Tibial artery (tissue), 4 donors: ENCODE results near the gene KMT2D.

Experiments used
- DNase-seq, 2 donors: peaks; one replicate each; pipeline ENCODE4 v3.0.0-alpha.2; 2019
- H3K27ac ChIP-seq, 2 donors: fragments of 200-600 bp; sonication (generic) in 1 of 2; 1 replicate in 1 of 2; 2 replicates in 1 of 2; pipeline ENCODE4 v1.5.1; 2018 to 2019; ENCODE audit warnings: mild to moderate bottlenecking in 1 of 2
- H3K27me3 ChIP-seq, 2 donors: fragments of 200-600 bp; sonication (generic) in 1 of 2; one replicate each; pipeline versions ENCODE4 v1.5.1 to v1.6.0; 2016 to 2019
- H3K36me3 ChIP-seq, 3 donors: fragments of 200-600 bp; sonication (generic) in 2 of 3; one replicate each; pipeline ENCODE4 v1.5.1; 2016 to 2019; ENCODE audit warnings: mild to moderate bottlenecking in 2 of 3
- H3K4me1 ChIP-seq, 4 donors: fragments of 200-600 bp; sonication (generic) in 2 of 4; 1 replicate in 3 of 4; 2 replicates in 1 of 4; pipeline ENCODE4 v1.5.1; 2016 to 2019
- H3K4me3 ChIP-seq, 2 donors: fragments of 200-600 bp; sonication (generic) in 1 of 2; 1 replicate in 1 of 2; 2 replicates in 1 of 2; pipeline ENCODE4 v1.5.1; 2018 to 2019; ENCODE audit warnings: mild to moderate bottlenecking in 2 of 2
- H3K9me3 ChIP-seq, 3 donors: fragments of 200-600 bp; sonication (generic) in 1 of 3; one replicate each; pipeline ENCODE4 v1.5.1; 2016 to 2019
- intact Hi-C: fragments of 100-400 bp; cut with DNase I; formaldehyde crosslinking; loops from one replicate; pipeline ENCODE4 v1.15.0; 2023; ENCODE audit warnings: low total_unique reads
- TF ChIP-seq, protein P1 (sequence below), 2 experiments: fragments of 200-600 bp in 1 of 2; fragments of 450-650 bp in 1 of 2; IDR thresholded peaks; one replicate each; pipeline ENCODE4 v1.5.1; 2017 to 2019; ENCODE audit warnings: antibody characterized with exemption in 2 of 2, mild to moderate bottlenecking in 1 of 2, moderate library complexity in 1 of 2

The KMT2D gene

GRCh38 chr12:49033611-49034285, 26.8 kb downstream of the KMT2D start:
- Histone ChIP-seq H3K9me3 (no peaks in the 10 kb centered on the region), H3K4me3 (no peak overlapping the region), H3K27me3 (no peaks in the 10 kb centered on the region), H3K4me1 (no peaks in the 10 kb centered on the region), H3K27ac (no peak overlapping the region), H3K36me3 (peaks cover 49 to 94% (median 83%) of the 10 kb centered on the region in 3 donors)
- no peak for DNase-seq
- intact Hi-C loops: no loop called here
- TF ChIP-seq, protein P1, sequence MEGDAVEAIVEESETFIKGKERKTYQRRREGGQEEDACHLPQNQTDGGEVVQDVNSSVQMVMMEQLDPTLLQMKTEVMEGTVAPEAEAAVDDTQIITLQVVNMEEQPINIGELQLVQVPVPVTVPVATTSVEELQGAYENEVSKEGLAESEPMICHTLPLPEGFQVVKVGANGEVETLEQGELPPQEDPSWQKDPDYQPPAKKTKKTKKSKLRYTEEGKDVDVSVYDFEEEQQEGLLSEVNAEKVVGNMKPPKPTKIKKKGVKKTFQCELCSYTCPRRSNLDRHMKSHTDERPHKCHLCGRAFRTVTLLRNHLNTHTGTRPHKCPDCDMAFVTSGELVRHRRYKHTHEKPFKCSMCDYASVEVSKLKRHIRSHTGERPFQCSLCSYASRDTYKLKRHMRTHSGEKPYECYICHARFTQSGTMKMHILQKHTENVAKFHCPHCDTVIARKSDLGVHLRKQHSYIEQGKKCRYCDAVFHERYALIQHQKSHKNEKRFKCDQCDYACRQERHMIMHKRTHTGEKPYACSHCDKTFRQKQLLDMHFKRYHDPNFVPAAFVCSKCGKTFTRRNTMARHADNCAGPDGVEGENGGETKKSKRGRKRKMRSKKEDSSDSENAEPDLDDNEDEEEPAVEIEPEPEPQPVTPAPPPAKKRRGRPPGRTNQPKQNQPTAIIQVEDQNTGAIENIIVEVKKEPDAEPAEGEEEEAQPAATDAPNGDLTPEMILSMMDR (IDR thresholded peaks at IDR 0.05): no peak

DNA sequence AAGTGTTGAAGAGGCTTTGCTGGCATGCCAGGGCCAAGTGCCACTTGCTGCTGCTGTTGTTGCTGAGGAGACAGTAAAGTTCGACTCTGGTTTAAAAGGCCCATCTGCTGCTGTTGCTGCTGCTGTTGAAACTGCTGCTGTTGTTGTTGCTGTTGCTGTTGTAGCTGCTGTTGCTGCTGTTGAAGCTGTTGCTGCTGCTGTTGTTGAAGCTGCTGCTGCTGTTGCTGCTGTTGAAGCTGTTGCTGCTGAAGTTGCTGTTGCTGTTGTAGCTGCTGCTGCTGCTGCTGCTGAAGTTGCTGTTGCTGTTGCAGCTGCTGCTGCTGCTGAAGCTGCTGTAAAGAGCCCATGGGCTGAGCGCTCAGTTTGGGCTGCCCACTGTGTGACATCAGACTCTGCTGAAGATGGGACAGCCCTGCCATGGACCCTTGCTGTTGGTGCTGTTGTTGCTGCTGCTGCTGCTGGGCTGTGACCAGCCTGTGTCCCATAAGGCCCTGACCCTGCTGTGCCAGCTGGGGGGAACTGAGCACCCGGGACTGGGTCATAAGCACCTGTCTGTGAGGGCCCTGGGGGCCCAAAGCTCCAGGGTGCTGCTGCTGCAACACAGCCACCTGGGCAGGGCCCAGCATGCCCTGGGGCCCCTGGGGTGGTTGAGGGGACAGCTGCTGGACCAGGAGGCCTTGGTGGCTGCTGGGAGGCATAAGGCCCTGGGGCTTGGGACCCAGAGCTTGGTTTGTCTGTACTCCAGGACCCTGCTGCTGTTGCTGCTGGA, 27.7 kb downstream of the KMT2D start:
- Histone ChIP-seq H3K9me3 (no peaks in the 10 kb centered on the region), H3K4me3 (no peak overlapping the region), H3K27me3 (no peaks in the 10 kb centered on the region), H3K4me1 (no peaks in the 10 kb centered on the region), H3K27ac (no peak overlapping the region), H3K36me3 (peaks cover 48 to 94% (median 83%) of the 10 kb centered on the region in 3 donors)
- DNase-seq: no peak
- TF ChIP-seq, protein P1 (IDR thresholded peaks at IDR 0.05): no peak
- intact Hi-C loops: no loop called here

- intact Hi-C loops: no loop called here
- Histone ChIP-seq H3K9me3 (no peaks in the 10 kb centered on the region), H3K4me3 (no peak overlapping the region), H3K27me3 (no peaks in the 10 kb centered on the region), H3K36me3 (peaks cover 48 to 94% (median 83%) of the 10 kb centered on the region in 3 donors), H3K27ac (no peak overlapping the region), H3K4me1 (no peaks in the 10 kb centered on the region)
- no peak for DNase-seq
- TF ChIP-seq, protein P1 (IDR thresholded peaks at IDR 0.05): no peak
Observed at GRCh38 chr12:49032276-49032675, 28.3 kb downstream of the KMT2D start.

GRCh38 chr12:49031573-49032161, 28.9 kb downstream of the KMT2D start:
- DNase-seq: peak in 1 of 2 donors; percentile 67

More at GRCh38 chr12:49031573-49032161, 28.9 kb downstream of the KMT2D start:
- peaks cover 48 to 94% (median 83%) of the 10 kb centered on the region in 3 donors for H3K36me3 ChIP-seq
- H3K27me3 ChIP-seq: no peaks in the 10 kb centered on the region
- no peaks in the 10 kb centered on the region for H3K9me3 ChIP-seq
- TF ChIP-seq, protein P1 (IDR thresholded peaks at IDR 0.05): no peak
- H3K4me3 ChIP-seq: no peak overlapping the region
- H3K4me1 ChIP-seq: no peaks in the 10 kb centered on the region
- no peak overlapping the region for H3K27ac ChIP-seq
- intact Hi-C loops: no loop called here
